GM23338 (cell line): Measurements from ENCODE around the gene CABLES2.

Experiments
- EZH2 ChIP-seq: fragments of 200-600 bp; sonication (generic); IDR thresholded peaks from one replicate; pipeline ENCODE4 v1.8.0; 2017; ENCODE audit warnings: antibody characterized with exemption, mild to moderate bottlenecking, low read depth; ENCODE audit not compliant: unreplicated experiment
- EZH2phosphoT487 ChIP-seq: fragments of 200-600 bp; sonication (generic); IDR thresholded peaks from one replicate; pipeline ENCODE4 v1.8.1; 2018; ENCODE audit warnings: antibody characterized with exemption; ENCODE audit not compliant: unreplicated experiment
- JUNB ChIP-seq: IDR thresholded peaks from one replicate; pipeline ENCODE4 v1.6.1; 2016; ENCODE audit warnings: antibody characterized with exemption; ENCODE audit not compliant: unreplicated experiment
- POLR2AphosphoS5 ChIP-seq: IDR thresholded peaks from 2 replicates; pipeline ENCODE4 v1.6.1; 2016; ENCODE audit warnings: antibody characterized with exemption, low read depth
- TF ChIP-seq, protein P1 (sequence below), 2 experiments: fragments of 200-600 bp in 1 of 2; sonication (generic) in 1 of 2; conservative IDR thresholded peaks; 2 replicates each; pipeline versions ENCODE4 v1.5.1 to v1.6.1; 2016 to 2017; ENCODE audit warnings: antibody characterized with exemption in 2 of 2, low read depth in 2 of 2, mild to moderate bottlenecking in 2 of 2, moderate library complexity in 1 of 2
- TF ChIP-seq, protein P2 (sequence below): IDR thresholded peaks from one replicate; pipeline ENCODE4 v1.6.1; 2018; ENCODE audit warnings: antibody characterized with exemption; ENCODE audit not compliant: unreplicated experiment
- TF ChIP-seq, protein P3 (sequence below): IDR thresholded peaks from 2 replicates; pipeline ENCODE4 v1.6.1; 2016; ENCODE audit warnings: antibody characterized with exemption

DNA sequence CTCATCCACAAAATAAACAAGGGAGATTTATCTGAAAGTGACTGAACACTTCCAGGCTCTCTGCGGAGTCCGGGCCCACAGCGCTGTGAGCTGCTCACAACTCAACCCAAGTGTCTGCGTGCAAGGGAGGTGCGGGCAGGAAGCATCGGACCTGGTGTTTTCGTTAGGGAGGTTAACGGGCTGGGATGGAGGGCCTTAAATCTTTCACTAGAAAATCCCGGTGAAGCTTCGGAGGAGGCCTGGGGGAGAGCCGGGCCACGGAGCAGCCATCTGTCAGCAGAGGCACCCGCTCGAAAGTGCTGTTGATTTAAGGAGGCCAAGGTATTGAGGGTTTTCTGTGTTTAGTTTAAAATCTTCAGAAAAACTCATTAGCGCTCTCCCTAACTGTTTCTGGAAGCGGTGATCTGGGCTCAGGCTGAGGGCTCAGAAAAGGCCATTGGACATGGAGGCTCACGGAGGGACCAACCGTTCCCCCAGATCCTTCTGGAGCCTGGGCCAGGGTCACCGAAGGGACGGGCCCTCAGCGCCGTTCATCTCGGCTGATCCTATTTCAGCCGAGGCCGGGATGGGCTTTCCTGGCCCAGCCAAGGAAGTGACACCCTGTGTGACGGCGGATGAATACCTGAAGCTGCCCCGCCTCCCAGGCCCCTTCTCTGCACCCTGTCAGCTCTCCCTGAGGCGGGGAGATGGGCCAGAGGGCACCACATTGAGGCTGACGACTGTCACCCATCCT is 48.0 kb upstream of the CABLES2 start:
- TF ChIP-seq, protein P1, sequence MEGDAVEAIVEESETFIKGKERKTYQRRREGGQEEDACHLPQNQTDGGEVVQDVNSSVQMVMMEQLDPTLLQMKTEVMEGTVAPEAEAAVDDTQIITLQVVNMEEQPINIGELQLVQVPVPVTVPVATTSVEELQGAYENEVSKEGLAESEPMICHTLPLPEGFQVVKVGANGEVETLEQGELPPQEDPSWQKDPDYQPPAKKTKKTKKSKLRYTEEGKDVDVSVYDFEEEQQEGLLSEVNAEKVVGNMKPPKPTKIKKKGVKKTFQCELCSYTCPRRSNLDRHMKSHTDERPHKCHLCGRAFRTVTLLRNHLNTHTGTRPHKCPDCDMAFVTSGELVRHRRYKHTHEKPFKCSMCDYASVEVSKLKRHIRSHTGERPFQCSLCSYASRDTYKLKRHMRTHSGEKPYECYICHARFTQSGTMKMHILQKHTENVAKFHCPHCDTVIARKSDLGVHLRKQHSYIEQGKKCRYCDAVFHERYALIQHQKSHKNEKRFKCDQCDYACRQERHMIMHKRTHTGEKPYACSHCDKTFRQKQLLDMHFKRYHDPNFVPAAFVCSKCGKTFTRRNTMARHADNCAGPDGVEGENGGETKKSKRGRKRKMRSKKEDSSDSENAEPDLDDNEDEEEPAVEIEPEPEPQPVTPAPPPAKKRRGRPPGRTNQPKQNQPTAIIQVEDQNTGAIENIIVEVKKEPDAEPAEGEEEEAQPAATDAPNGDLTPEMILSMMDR (conservative IDR thresholded peaks at IDR 0.05; ENCODE audit: low read depth in 2 of 2): no peak
- no peak for TF ChIP-seq JUNB
- no peak for TF ChIP-seq POLR2AphosphoS5
- TF ChIP-seq EZH2phosphoT487: no peak
- no peak for TF ChIP-seq EZH2
- TF ChIP-seq, protein P2, sequence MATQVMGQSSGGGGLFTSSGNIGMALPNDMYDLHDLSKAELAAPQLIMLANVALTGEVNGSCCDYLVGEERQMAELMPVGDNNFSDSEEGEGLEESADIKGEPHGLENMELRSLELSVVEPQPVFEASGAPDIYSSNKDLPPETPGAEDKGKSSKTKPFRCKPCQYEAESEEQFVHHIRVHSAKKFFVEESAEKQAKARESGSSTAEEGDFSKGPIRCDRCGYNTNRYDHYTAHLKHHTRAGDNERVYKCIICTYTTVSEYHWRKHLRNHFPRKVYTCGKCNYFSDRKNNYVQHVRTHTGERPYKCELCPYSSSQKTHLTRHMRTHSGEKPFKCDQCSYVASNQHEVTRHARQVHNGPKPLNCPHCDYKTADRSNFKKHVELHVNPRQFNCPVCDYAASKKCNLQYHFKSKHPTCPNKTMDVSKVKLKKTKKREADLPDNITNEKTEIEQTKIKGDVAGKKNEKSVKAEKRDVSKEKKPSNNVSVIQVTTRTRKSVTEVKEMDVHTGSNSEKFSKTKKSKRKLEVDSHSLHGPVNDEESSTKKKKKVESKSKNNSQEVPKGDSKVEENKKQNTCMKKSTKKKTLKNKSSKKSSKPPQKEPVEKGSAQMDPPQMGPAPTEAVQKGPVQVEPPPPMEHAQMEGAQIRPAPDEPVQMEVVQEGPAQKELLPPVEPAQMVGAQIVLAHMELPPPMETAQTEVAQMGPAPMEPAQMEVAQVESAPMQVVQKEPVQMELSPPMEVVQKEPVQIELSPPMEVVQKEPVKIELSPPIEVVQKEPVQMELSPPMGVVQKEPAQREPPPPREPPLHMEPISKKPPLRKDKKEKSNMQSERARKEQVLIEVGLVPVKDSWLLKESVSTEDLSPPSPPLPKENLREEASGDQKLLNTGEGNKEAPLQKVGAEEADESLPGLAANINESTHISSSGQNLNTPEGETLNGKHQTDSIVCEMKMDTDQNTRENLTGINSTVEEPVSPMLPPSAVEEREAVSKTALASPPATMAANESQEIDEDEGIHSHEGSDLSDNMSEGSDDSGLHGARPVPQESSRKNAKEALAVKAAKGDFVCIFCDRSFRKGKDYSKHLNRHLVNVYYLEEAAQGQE: no peak
- TF ChIP-seq, protein P3, sequence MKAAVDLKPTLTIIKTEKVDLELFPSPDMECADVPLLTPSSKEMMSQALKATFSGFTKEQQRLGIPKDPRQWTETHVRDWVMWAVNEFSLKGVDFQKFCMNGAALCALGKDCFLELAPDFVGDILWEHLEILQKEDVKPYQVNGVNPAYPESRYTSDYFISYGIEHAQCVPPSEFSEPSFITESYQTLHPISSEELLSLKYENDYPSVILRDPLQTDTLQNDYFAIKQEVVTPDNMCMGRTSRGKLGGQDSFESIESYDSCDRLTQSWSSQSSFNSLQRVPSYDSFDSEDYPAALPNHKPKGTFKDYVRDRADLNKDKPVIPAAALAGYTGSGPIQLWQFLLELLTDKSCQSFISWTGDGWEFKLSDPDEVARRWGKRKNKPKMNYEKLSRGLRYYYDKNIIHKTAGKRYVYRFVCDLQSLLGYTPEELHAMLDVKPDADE: no peak
